HG03469 (cell line): ENCODE results near the gene HS6ST3.
"Not testable (repeated sequence)": the region's sequence is repeated elsewhere in the genome, so short reads cannot be mapped to it uniquely, and the experiment has no call there.

Source experiments
- ATAC-seq: cut with Tn5 transposase; IDR thresholded peaks from one replicate; pipeline ENCODE4 v1.9.1; 2021; ENCODE audit warnings: mild to moderate bottlenecking, moderate library complexity, moderate number of reproducible peaks; ENCODE audit not compliant: unreplicated experiment

Gene HS6ST3

DNA sequence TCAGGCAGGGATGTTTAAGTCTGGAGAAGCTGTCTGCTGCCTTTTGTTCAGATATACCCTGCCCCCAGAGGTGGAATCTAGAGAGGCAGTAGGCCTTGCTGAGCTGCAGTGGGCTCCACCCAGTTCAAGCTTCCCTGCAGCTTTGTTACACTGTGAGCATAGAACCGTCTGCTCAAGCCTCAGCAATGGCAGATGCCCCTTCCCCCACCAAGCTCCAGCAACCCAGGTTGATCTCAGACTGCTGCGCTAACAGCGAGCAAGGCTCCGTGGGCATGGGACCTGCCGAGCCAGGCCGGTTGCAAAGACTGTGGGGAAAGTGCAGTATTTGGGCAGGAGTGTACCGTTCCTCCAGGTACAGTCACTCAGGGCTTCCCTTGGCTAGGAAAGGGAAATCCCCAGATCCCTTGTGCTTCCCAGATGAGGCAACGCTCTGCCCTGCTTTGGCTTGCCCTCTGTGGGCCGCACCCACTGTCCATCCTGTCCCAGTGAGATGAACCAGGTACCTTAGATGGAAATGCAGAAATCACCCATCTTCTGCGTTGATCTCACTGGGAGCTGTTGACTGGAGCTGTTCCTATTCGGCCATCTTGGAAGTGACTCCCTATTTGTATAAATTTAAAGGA lies 434.6 kb downstream of the HS6ST3 start:
- ATAC-seq: not testable (repeated sequence)

DNA sequence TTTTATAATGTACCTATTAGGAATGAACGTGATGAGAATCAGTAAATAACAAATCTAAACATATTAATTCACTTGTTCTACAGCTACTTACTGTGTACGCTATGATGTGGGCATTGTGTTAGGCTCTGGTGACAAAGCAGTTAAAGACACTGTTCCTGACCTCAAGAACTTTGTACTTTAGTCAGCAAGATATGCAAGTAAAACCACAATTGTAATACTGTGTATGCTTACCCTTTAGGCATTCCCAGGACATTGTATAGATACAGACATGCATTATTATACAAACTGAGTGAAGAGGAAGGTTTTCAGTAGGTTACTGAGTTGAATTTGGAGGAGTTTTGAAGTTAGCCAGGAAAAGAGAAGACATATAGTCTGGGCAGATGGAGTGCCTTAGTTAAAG lies 435.8 kb downstream of the HS6ST3 start:
- no peak for ATAC-seq

DNA sequence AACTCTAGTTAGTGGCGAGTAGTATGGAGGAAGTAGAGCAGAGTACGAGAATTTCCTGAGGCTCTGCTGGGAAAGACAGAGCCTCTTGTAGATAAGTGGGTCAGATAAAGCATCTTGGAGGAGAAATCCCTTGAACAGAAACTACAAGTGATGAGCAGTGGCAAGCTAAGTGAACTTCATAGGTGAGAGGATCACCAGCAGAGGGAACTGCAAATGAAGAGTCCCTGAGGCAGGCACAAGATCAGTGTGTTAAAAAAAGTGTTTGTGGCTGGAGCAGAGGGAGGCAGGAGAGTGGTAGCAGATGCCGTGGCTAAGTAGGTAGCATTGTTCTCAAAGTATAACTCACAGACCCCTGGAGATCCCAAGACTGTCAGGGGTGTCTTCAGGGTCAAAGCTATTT lies 437.6 kb downstream of the HS6ST3 start:
- no peak for ATAC-seq

DNA sequence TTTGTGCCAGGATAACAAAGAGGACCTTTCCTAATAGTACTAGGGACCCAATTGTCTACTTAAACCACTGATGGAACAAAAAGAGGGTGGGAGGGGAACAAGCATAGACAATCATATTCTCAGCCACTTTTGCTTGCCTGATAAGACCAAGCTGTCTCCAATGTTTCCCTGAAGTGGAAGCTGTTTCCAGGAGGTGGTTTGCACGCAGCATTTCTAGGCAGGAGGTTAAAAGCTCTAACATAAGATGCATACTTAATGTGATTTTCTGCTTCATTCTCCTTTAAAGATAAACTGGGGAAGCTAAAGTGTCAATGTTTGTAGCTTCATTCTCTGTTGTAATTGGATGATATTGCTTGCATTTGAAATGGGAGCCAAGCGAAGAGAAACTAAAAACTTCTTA lies 442.9 kb downstream of the HS6ST3 start:
- ATAC-seq: no peak

DNA sequence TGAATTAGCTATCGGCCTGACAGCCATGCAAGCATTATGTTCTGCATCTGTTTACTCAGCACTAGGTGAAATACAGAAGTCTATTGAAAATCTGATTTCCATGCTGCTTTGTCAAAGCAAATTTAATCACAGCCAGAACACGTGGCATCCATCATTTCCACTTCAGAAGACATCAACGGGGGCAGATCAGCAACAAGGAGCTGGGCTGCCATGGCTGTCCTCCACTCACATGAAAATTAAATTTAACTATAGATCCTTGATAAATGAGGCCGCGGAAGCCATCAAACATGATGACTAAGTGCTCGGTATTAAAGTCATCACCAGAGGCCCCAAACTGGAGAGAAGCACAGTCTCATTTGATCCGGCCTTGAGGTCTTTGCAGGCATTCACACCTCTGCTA lies 443.5 kb downstream of the HS6ST3 start:
- ATAC-seq: no peak

DNA sequence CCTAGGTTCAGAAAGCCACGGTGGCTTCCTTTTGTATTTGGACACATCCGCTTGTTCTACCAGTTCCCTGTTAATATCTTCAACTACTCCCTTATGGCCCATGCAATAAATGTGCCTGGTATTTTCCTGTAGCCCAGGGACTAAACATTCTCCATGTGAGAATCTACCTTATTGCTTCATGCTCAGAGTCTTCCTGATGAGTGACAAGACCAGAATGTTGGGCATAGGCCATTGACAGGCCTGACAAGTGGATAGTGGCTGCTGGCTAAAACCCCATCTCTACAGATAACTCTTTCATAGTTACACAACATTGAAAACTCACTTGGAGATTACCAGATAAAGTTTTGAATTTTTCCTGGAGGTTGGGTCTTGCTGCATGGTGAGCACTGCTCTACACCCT lies 449.9 kb downstream of the HS6ST3 start:
- ATAC-seq: no peak

DNA sequence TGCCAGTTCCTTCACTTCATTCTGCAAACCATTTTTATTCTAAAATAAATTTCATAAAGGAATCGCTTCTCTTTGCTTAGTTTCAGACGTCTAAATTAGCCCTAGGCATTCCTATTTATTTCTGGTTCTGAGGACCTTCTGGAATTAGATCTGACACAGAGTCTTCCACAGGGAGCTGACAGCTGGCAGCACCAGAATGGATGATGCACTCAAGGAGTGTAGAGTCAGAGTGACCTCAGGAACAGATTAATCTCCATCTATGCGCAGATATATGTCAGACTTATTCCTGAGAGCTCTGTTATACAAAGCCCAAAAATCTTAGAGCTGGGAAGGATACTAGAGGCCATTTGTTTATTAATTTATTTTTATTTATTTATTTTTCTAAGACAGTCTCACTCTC lies 450.8 kb downstream of the HS6ST3 start:
- no peak for ATAC-seq

DNA sequence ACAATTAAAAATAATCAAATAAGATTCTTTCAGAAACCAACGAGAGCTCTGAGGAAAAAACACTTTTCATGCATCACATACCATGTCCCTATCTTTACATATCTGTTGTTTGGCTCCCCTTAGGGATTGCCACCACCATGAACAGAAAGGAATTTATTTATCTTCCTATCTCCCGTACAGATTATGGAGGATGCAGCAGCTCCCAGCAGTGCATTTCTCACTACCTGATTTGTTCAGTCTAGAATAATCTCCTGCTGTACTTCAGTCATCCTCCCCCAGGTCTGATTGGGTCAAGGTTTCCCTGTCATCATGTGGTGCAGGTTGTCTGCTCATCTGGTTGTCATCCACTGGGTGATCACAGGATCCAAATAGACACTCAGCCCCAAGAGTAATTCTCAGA lies 453.1 kb downstream of the HS6ST3 start:
- ATAC-seq: no peak

DNA sequence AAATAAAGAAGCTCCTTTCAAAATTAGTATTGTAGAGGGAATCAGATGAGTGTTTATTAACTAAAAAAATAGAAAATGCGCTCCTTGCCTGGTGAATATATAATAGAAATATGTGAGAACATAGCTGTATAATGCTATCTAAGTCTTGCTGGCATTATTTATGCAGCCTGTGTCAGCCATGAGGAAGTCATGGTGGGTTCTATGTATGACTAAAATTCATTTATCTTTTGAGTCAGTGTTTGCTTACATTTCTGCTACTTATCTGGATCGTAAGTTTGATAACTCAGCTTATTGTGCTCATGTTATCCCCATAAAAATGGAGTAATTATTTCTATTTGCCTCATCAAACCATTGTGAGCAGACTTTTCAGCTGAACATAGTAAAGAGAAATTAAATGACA lies 455.1 kb downstream of the HS6ST3 start:
- ATAC-seq: no peak

DNA sequence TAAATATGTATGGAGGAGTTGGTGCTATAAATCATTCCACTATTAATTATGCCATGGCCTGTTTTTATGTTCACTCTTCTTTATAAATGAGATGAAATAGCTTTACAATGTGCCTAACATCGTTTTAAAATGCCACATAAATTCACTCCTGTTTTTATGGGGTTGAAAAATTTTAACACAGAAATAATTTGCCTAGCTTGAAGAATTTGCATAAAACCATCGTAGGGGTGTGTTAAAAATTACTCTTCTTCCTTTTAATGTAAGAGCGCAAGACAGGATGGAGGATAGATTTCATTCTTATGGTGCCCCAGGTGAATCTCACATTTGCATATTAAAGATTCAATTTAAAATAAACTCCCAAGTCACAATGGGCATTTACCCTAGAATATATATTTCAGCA lies 456.6 kb downstream of the HS6ST3 start:
- ATAC-seq: no peak

DNA sequence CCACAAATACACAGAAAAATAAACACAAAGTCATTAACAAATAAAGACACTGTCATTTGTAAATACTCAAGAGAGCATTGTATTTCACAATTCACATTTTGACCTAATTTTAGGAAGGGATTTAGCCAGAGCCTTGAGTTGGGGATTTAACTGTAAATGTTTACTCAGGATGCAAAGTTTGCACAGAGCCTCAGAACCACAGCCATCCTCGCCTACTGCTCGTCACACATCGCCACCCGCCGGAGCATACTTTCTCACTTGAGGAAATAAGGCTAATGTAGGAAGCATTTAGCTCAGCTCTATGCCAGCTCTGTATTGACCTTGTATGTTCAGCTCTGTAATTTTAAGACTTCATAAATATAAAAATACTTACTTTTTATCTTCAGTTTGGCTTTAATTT lies 461.6 kb downstream of the HS6ST3 start:
- ATAC-seq: no peak

DNA sequence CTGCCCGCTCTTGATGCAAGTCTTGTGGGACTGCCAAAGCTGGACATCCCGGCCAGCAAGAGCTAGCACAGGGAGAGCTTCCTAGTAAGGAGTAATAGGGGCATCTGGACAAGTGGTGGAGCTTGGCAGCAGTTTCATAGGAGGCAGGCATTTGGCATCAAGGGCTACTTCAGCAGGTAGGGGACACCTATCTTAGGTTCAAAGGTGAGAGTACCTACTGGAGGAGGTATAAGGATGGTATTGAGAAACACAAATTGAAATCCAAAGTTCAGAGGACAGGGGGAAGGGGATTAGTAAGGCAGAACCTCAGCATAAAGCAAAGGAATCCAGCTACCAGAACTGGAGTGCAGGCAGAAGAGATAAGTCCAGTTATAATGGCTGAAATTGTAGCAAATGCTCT lies 462.7 kb downstream of the HS6ST3 start:
- ATAC-seq: no peak

DNA sequence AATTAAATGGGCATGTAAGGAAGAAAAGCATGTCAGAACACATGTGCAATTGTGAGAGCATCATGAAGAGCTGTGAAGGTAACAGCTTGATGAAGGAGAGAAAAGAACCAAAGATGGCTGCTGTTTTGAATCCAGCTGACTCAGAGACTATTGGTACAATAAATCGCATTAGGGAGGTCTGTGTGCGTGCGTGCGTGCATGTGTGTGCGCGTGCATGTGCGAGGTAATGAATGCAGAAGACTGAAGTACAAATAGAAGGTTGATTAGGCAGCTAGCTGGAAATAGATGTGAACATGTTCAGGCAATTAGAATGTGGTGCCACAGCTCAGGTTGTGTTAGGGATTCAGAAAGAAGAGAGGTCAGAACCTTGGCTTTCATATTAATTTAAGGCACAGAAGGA lies 463.9 kb downstream of the HS6ST3 start:
- ATAC-seq: no peak

DNA sequence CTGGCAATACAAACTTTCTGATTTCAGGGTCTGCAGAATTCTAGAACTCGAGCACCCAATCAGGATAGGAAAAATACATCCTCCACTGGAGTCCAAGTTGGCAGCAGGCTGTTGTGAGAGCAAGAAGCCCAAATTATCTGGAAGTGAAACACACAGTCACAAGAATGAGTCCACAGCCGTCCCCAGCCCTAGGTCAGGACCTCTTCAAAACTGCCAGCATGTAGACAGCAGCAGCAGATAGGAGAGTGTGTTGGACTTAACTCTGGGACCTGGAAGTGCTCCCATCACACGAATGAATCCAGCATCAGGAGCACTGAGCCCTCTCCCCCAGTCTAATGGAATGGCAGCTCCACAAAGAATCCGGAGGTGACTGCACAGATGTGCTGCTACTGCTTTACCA lies 483.7 kb downstream of the HS6ST3 start:
- ATAC-seq: no peak

DNA sequence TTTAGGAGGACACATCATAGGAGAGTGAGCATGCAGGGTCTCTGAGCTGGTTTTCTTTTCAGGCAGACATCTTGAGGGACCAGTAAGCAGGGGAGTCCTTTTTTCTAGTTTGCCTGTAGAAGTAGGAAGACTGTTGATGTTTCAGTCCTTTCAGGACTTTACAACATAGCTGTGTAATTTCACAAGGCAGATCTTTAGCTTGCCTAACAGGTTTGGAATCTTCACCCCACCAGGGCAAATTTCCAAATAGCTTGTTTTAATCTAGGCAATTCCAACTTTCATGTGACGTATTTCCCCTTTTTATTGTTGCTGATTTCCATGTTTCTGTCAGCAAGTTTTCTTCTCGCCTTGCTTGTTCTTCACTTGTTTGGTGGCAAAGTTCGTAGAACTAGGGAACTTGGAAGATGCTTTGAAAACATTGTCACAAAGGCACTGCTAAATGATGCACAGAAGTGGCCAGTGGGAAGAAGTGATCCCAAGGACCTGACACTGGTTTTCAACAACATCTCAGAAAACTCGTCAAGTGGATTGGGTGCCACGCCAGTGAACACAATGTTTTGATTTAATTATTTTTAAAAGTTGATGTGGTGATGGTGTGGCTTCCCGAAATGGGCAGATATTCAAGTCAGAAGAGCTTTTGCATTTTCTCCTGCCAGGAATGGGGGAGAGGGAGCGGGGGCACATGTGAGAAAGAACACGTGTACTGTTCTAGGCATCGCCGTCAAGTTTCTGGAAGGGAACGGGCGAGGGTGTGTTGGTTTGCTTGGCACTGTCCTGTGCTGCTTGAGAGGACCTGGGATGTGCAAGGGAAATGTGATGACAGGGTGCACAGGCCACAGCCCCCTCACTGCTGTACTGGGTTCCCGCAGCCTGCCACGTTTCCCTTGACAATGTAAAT lies 485.8 kb downstream of the HS6ST3 start:
- ATAC-seq: no peak

DNA sequence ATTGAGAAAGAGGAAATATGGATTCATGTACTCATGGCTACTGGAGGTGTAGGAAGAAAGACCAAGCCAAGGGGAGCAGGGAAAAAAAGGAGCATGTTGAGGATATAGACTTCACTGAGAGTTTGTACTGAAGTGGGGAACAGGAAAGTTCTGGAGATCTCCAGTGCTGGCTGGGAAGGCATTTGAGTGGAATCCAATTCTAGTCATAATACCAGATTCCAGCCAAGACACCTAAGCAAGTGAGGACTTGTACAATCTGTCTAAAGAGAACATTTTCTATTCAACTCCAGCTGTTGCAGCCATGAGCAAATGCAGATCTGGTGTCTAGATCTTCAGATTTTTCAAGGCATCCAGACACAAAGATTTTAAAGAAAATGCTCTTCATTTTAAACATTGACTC lies 491.8 kb downstream of the HS6ST3 start:
- ATAC-seq: no peak

DNA sequence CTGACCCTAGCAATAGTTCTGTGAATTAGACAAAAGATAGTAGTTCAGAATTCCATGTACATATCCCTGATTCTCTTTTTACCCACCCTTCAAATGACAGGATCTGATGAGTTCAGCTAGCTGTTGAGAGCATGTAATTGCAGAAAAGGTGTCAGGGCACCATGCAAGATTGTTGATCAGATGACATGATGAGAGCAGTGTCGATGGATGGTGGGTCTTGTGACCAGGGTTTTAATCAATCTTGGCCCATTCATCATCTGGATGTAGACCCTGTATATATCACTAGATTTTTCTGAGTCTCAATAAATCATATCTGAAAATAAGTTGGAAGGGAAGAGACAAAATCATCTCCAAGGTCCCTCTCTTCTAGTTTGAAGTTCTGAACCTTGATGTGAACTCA lies 525.3 kb downstream of the HS6ST3 start:
- ATAC-seq: no peak

DNA sequence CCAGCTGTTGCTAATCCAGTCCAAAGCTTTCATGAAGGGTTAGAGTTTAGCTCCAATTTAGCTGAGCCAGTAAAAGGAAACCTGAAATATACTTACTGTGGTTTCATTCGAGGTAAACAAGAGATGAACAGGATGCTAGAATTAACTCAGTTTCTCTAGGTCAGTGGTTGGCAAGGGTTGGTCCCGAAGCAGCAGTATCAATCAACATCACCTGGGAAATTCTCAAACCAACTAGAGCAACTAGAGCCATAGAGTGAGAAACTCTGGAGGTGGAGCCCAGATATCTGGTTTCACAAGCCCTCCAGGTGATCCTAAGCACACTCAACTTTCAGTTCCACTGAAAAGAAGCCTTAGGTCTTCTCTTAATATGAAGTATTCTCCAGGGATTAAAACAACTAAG lies 527.6 kb downstream of the HS6ST3 start:
- ATAC-seq: no peak

DNA sequence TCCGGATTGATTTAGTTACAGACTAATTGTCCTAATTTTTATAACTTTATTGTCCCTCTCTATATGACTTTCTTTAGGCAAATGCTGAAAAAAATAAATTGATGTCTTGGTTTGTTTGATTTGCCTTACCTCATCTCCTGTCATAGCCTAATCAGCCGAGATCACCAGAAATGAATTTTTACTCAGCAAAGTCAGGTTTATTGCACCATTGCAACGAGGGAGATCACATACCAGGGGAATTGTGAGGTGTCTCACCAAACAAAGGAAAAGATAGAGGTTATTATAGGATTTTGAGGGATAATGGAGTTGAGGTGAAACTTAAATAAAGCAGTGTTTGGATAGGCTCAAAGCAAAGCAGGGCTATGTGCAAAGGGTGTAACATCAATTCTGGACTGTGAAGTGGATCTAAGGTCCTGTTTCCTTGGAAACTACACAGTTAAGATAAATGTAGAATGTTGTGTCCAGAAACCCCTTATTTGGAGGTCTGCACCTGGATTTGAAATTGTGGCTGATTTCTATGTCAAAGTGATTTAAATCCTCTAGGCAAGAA lies 531.8 kb downstream of the HS6ST3 start:
- ATAC-seq: no peak

DNA sequence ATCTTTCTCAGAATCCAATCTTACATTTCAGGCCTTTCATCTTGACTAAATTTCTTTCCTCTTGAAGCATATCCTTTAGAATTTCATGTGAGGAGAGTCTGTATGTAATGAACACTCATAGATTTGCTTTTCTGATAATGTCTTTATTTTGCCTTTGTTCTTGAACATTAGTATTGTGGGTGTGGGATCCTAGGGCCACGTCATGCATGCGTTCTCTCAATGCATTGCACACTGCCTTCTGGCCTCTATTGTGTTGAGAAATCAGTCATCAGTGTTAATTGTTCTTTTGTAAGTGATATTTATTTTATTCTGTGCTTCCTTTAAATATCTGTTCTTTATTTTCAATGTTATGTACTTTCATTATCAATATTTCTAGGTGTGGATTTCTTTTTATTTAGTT lies 539.4 kb downstream of the HS6ST3 start:
- ATAC-seq: no peak

DNA sequence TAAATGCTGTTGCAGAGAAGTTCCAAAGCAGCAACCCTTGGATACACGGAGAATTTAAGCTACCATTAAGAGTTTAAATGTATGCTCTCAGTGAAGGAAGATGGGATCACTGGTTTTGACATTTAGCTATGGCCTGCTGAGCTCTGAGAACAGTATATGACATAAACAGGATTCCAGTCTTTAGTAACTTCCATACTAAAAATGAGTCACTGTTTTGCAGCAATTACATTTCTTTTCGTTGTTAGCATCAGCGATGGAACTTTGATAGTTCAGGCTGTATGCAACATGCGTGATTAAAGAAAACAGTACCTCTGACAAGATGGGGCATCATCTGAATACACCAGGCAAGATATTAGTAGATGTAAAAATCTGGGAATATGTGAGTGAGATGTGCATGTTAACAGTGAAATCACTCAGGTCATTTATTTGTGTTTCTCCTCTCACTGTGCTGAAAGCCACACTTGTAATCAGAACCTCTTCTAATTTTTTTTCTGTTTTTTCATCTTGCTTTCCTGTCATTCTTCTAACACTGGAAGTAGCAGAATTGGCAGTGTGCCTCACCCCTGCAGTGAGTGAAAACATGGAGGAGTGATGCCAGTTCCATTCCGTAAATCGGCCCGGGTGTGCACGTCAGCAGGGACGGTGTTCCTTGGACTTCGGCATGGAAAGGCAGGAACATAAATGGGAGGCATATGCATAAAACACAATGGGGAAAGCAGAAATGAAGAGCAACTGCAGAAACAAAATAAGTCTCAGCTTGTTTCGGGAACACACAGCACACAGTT lies 542.8 kb downstream of the HS6ST3 start:
- no peak for ATAC-seq
